Measurements from ENCODE around the gene SLFN12L.
"Not testable (repeated sequence)": the region's sequence is repeated elsewhere in the genome, so short reads cannot be mapped to it uniquely, and the experiment has no call there.

The SLFN12L gene

GRCh38 chr17:35541434-35541833 is 4.0 kb upstream of the SLFN12L start:
- no peak for DNase-seq

GRCh38 chr17:35540589-35541404 is 3.3 kb upstream of the SLFN12L start:
- peak; percentile 59 to 74 for DNase-seq

DNA sequence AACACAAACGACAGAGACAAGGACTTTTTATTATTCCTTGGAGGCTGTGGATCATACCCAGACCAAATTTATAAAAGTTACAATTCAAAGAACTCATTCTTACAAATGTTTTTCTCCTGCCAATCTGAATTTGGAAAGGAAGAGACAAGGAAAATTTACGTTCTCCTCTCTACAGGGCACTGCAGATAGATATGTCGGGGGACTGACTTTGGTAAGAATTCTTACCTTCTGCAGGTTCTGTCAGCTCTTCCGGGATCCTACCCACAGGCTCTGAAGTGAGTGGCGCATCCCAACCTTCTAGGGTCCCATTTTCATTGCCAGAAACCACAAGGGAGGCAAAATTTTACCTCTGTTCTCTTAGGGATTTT is 2.2 kb upstream of the SLFN12L start:
- DNase-seq: no peak

GRCh38 chr17:35536664-35537171 is 760 bp downstream of the SLFN12L start:
- peak in 1 of 2 experiments; percentile 45 for DNase-seq

DNA sequence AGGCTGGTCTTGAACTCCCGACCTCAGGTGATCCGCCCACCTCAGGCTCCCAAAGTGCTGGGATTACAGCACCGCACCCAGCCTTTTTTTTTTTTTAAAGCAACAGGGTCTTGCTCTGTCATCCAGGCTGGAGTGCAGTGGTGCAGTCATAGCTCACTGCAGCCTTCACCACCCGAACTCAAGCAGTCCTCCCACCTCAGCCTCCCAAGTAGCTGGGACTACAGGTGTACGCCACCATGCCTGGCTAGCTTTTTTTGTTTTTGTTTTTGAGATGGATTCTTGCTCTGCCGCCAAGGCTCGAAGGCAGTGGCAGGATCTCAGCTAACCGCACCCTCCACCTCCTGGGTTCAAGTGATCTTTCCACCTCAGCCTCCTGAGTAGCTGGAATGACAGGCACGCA is 2.1 kb downstream of the SLFN12L start:
- DNase-seq: peak in 1 of 2 experiments; percentile 34

GRCh38 chr17:35534576-35535093 is 2.8 kb downstream of the SLFN12L start:
- no peak for DNase-seq

DNA sequence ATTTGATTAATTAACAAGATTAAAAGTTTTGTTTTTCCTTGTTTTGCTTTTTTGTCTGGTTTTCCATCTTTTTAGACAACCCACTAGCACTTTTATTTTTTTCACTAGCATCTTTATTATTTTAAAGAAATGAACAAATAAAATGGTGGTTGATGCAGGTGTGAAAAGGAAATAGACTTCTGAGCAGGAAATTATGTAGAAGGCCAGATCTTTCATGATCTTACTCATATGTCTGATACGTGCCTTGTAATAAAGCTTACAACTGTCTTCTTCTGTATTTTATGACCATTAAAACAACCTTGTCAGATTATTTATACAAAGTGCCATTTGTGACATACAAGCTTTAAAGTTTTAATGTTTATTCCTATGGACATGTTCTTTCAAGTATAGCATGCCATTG is 6.3 kb downstream of the SLFN12L start:
- DNase-seq: no peak

DNA sequence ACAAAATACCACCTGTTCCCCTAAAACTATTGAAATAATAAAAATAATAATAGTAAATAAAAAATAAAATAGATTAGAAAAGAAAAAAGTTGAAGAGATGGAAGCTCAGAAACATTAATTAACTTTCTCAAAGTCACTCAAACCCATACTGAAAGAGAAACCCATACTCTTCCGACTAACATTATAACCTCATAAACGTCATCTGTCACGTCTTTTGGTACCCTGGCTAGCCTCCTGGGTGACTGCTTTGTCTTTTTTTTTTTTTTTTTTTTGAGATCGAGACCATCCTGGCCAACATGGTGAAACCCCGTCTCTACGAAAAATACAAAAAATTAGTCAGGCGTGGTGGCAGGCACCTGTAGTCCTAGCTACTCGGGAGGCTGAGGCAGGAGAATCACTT is 7.6 kb downstream of the SLFN12L start:
- DNase-seq: no peak

GRCh38 chr17:35529326-35529725 is 8.2 kb downstream of the SLFN12L start:
- not testable (repeated sequence) for DNase-seq

GRCh38 chr17:35523296-35523695 is 14.2 kb downstream of the SLFN12L start:
- no peak for DNase-seq

DNA sequence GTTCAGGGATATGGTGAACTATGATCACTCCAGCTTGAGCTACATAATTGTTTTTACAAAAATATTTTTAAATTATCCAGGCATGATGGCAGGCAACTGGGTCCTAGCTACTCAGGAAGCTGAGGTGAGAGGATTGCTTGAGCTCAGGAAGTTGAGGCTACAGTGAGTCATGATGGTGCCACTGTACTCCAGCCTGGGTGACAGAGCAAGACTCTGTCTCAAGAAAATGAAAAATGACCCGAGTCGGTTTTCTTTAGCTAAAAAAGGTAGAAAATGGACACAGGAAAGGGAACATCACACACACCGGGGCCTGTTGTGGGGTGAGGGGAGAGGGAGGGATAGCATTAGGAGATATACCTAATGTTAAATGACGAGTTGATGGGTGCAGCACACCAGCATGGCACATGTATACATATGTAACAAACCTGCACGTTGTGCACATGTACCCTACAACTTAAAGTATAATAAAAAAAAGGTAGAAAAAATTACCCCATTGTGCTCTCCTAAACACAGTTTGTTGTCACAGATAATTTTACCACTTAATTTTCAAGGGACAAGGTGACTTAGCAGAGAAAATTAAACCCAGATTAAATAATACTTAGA is 15.7 kb downstream of the SLFN12L start:
- DNase-seq: peak in 1 of 2 experiments; percentile 45

DNA sequence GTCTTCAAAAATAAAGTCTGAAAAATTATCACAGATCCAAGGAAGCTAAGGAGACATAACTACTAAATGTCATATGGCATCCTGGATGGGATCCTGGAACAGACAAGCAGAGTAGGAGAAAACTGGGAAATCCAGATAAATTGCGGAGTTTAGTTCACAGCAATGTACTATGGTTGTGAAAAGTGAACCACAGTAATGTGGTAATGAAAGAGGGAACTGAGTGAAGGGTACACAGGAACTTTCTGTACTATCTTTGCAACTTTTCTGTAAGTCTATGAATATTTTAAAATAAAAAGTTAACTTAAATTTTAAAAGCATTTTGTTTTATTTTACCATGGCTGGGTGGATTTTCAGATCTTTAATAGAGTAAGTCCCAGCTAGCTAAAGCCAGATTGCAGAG is 16.3 kb downstream of the SLFN12L start:
- DNase-seq: no peak

GRCh38 chr17:35519906-35520442 is 17.5 kb downstream of the SLFN12L start:
- no peak for DNase-seq

GRCh38 chr17:35519439-35519838 is 18.0 kb downstream of the SLFN12L start:
- DNase-seq: no peak

GRCh38 chr17:35518431-35518830 is 19.0 kb downstream of the SLFN12L start:
- DNase-seq: not testable (repeated sequence)

DNA sequence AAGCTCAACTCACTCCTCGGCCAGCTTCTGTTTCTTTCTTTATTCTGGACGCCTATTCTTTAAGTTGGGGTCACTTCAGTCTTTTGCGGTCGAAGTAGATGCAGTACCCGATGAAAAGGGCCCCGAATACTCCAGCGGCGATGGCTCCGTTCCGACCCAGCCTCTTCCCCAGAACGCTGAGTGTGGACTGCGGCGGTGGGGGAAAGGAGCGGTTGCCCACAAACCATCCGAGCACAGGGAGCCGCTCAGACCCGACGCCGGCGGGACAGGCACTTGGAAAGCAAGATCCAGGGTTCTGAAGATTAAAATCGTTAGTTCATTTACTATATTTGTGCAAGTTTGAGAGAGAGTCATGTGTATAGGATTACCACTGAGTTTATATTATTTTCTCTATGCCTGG is 22.5 kb downstream of the SLFN12L start:
- DNase-seq: no peak

DNA sequence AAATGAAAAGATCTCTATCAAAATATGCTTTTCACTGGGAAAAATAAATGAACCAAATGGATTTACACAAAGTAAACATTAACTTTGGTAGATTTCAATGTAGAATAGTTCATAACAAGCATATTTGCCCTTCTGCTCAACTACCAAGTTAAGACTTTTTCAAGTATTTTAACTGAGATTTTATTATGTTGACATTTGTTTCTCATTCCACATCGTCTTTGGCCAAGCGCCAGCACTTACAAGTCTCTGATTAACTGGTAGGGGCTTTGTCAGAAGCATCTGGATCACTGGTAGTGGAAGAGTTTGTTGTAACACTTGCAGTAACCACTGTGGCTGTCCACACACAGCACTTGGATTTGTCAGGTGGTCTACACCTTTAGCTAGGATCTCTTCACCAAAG is 22.9 kb downstream of the SLFN12L start:
- DNase-seq: no peak

GRCh38 chr17:35510052-35510451 is 27.4 kb downstream of the SLFN12L start:
- DNase-seq: no peak

- not testable (repeated sequence) for DNase-seq
These were observed 29.8 kb downstream of the SLFN12L start for GRCh38 chr17:35507714-35508113.

GRCh38 chr17:35499548-35499947 is 37.9 kb downstream of the SLFN12L start:
- no peak for DNase-seq

- no peak for DNase-seq
These were observed 38.9 kb downstream of the SLFN12L start for GRCh38 chr17:35498448-35499178.

- DNase-seq: no peak
These were observed 40.8 kb downstream of the SLFN12L start for GRCh38 chr17:35496451-35497290.
